AG04450 (cell line): ENCODE measurements around the gene DGKA. TPM values are rescaled to one million over a fixed set of nuclear protein-coding genes. Genes with fewer than 3 reads are reported as not detected.

ENCODE experiments used
- polyA plus RNA-seq: library from polyadenylated mRNA; depleted of rRNA; stranded (reverse); fragments of >200 nt; gene quantifications from 2 replicates; pipeline ENCODE4 v1.2.3, GENCODE V29; 2011; rRNA removed

The DGKA gene
- polyA plus RNA-seq, 1 experiment: 53.6 TPM

Other genes with a start within 250 kb of the DGKA start
- gene ITGA7, start 223.3 kb upstream of the DGKA start, polyA plus RNA-seq: 9.1 and 12.2 TPM in 2 replicates
- 132 and 155 TPM in 2 replicates for gene BLOC1S1, start 215.1 kb upstream of the DGKA start, polyA plus RNA-seq
- gene RDH5, start 210.8 kb upstream of the DGKA start, polyA plus RNA-seq: 4.9 and 5.2 TPM in 2 replicates
- gene CD63, start 202.2 kb upstream of the DGKA start, polyA plus RNA-seq: 1,757 and 1,955 TPM in 2 replicates
- 4.2 and 6.7 TPM in 2 replicates for gene GDF11, start 188.0 kb upstream of the DGKA start, polyA plus RNA-seq
- gene SARNP, start 113.4 kb upstream of the DGKA start, polyA plus RNA-seq: 129 and 178 TPM in 2 replicates
- 40.9 and 49.3 TPM in 2 replicates for gene ORMDL2, start 113.1 kb upstream of the DGKA start, polyA plus RNA-seq
- 10.9 and 15.0 TPM in 2 replicates for gene DNAJC14, start 101.6 kb upstream of the DGKA start, polyA plus RNA-seq
- 43.8 and 46.3 TPM in 2 replicates for gene MMP19, start 88.2 kb upstream of the DGKA start, polyA plus RNA-seq
- gene PYM1, start 3.3 kb upstream of the DGKA start, polyA plus RNA-seq: 34.9 and 35.3 TPM in 2 replicates
- gene PMEL, start 34.9 kb downstream of the DGKA start, polyA plus RNA-seq: 1.6 and 2.2 TPM in 2 replicates
- gene CDK2, start 35.7 kb downstream of the DGKA start, polyA plus RNA-seq: 30.6 and 38.8 TPM in 2 replicates
- 136 and 157 TPM in 2 replicates for gene RAB5B, start 42.9 kb downstream of the DGKA start, polyA plus RNA-seq
- 21.0 and 22.8 TPM in 2 replicates for gene SUOX, start 66.1 kb downstream of the DGKA start, polyA plus RNA-seq
- 3.9 and 4.7 TPM in 2 replicates for gene IKZF4, start 89.9 kb downstream of the DGKA start, polyA plus RNA-seq
- 348 and 382 TPM in 2 replicates for gene RPS26, start 110.8 kb downstream of the DGKA start, polyA plus RNA-seq
- gene ERBB3, start 149.0 kb downstream of the DGKA start, polyA plus RNA-seq: 1.7 and 2.1 TPM in 2 replicates
- gene PA2G4, start 173.4 kb downstream of the DGKA start, polyA plus RNA-seq: 169 and 223 TPM in 2 replicates
- 7,461 and 7,686 TPM in 2 replicates for gene RPL41, start 185.5 kb downstream of the DGKA start, polyA plus RNA-seq
- gene ZC3H10, start 187.1 kb downstream of the DGKA start, polyA plus RNA-seq: 1.5 and 1.9 TPM in 2 replicates
- gene ESYT1, start 197.1 kb downstream of the DGKA start, polyA plus RNA-seq: 127 and 140 TPM in 2 replicates
- 118 and 124 TPM in 2 replicates for gene MYL6B, start 221.4 kb downstream of the DGKA start, polyA plus RNA-seq
- 5,661 and 5,957 TPM in 2 replicates for gene MYL6, start 227.2 kb downstream of the DGKA start, polyA plus RNA-seq